Erythroblast (primary cell): ENCODE measurements around the gene KMT2D.

ENCODE experiments used
- DNase-seq, 2 experiments: peaks; one replicate each; lab custom pipeline; 2025; lab: John Stamatoyannopoulos, UW
- GATA1 ChIP-seq: IDR thresholded peaks from 2 replicates; pipeline ENCODE4 v1.6.1; 2011; ENCODE audit warnings: low read depth, mild to moderate bottlenecking, control low read depth, low read length, moderate library complexity
- POLR2A ChIP-seq: IDR thresholded peaks from 2 replicates; pipeline ENCODE4 v1.6.1; 2011; ENCODE audit warnings: mild to moderate bottlenecking, low read length

KMT2D gene

DNA sequence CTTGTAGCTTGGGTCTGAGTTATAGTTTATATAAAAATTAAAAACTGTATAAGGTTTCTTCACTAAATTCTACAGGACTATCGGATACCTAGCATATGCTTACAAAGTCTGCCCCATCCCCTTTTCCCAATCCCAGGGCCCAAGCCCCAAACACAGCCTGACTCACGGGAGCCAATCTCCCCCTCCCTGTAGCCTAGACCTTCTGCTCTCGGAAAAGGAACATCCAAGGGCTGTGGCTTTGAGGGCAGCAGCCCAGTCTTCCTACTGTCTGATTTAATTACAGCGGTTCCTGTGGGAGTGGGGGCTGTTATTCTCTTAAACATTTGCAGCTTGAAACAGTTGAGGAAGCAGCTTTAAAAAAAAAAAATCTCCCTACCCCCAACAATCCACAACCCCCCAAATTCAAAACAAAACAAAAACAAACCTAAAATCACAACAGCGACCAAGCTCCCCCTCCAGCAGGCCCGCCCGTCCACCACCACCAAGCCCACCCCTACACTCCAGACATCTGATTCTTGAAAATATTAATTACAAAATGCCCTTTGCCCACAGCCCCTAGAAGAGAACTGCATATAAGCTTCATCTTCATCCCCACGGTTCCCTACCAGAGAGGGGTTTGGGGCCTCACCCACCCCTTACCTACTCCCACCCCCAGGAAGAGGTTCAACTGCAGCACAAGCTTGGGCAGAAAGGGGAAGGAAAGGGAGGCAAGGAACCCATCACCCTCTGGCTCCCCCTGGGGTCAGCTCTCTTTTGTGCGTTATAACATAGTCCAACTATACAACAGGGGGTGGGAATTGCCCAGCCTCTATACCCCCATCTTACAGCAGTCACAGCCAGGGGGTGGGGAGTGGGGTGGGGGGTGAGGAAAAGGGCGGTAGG, 40.9 kb downstream of the KMT2D start:
- peak; percentile 66 to 70 for DNase-seq
- TF ChIP-seq POLR2A (no peak), GATA1 (no peak)

DNA sequence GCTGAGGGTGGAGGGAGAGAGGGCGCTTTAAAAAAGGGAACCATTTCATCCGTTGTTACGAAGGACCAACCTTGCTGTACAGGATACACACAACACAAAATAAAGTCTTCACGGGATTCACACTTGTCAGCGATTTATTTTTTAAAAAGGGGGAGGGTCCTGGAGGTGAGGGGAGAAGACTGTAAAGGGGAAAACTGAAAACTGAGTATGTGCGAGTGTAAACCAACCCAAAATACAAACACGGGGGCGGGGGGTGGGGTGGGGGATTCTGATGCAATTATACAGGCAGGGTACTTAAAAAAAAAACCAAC, 41.5 kb downstream of the KMT2D start:
- TF ChIP-seq POLR2A (no peak), GATA1 (no peak)

DNA sequence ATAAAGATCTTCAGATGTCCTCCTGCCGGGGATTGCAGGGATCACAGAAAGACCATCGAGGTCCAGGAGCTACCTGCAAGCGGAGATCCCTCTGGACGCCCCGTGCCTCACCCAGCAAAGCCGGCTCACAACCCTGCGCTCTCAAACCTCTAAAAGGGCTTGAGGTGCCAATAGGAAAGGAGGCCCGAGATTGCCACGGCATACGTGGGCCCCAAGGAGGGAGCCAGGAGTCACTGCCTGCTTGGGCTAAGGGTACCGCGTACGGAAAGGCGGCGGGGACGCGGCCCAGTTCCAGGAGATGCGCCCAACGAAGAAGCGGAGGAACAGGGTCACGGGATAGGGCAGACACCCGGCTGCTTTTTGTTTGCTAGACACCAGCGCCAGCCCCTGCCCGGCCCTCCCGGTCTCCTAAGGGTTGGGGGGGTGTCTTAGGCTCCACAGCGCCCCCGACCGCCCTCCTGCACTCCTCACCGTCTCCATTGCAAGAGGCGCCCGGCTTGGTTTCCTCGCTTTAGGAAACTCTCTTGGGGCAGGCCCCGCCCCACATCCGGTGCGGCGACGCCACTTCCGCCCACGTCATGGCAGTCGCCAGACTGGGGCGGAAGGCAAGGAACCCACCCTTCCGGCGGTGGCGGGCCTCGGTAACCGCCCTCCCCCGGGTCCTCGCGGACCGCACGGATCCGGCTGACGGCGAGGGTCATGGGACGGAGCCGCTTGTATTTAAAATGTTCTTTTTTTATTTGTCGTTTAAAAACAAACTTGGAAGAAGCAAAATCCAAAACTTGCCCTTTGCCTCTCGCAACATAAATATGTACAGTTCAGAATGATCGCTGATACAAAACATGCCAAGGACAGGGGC, 42.1 kb downstream of the KMT2D start, which contains the start of gene PRKAG1:
Gene PRKAG1 (minus strand): TSS at position 516 of the 859 bp plus-strand sequence. CDS start 36 bp downstream, at position 480.
- DNase-seq, result peak; percentile 98 to 99

More for the DNA sequence above, 41.5 kb downstream of the KMT2D start:
- DNase-seq, result no peak

DNA sequence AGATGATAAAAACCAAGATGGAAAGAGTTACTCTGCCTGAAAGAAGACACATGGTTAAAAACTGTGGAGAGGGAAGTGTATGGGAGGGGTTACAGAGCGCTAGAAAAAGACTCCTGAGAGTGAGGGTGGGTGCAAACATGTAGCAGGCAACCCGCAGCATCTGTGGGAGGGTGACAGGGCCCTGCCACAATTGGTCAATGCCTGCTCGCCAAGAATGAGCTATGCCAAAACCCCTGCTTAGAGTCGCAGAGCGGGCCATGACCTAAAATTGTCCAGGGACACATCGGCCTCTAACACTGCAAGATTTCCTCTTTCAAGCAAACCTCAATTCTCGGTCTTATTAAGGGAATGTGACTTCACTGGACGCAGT, 42.7 kb downstream of the KMT2D start:
- no peak for TF ChIP-seq POLR2A
- TF ChIP-seq GATA1, result no peak
- peak in 1 of 2 experiments; percentile 75 for DNase-seq

More for the DNA sequence above, 42.1 kb downstream of the KMT2D start, which contains the start of gene PRKAG1:
- TF ChIP-seq GATA1 (no peak), POLR2A (peak; percentile 97)

DNA sequence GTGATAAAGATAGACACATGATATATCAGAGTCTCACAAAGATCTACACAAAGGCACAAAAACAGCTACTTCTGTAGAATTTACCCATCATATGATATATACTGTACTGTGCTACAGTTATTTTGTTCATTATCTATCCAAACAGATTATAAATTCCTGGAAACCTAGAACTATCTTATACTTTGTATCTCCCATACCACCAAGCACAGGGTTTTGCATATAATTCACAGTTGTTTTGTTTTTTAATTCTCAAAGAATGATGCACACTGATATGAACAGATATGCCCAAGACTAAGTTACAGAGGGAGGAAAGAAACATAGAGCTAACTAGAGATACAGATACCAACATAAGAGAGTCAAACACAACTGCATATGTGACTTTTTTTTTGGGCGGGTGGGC, 45.4 kb downstream of the KMT2D start:
- peak; percentile 55 to 84 for DNase-seq
- no peak for TF ChIP-seq GATA1
- peak; percentile 42 for TF ChIP-seq POLR2A

DNA sequence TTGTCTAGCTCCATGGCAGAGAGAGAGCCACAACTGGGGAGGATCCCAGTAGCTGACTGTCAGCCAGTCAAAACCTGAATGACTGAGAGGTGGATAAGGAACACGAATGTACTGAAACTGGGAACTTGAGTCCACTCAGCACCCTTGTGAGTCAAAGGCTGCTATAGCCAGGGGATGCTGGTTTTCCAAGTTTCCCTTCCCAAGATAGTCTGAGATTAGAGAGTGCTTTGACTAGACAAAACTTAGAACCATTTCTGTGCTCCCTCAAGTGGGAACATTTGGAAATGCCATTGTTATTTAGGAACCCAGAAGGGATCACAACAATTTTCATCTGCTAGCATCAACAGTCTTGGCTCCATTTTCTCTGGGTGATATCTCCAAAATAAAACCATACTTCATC, 46.0 kb downstream of the KMT2D start:
- peak; percentile 41 to 43 for DNase-seq
- TF ChIP-seq GATA1 (no peak), POLR2A (no peak)

DNA sequence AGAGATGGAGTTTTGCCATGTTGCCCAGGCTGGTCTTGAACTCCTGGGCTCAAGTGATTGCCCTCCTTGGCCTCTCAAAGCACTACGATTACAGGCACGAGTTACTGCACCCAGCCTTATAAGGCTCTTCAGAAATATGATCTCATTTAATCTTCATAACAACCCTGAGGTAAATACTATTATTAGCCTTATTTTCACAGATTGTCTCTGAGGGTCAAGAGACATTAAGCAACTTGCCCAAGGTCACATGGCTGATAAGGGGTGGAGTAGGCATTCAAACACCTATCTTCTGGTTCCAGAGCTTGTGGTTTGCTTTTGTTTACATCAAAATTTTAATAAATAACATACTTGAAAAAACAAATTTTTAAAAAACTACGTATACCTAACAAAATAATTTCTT, 47.2 kb downstream of the KMT2D start:
- peak; percentile 42 to 68 for DNase-seq
- TF ChIP-seq GATA1 (no peak), POLR2A (no peak)

DNA sequence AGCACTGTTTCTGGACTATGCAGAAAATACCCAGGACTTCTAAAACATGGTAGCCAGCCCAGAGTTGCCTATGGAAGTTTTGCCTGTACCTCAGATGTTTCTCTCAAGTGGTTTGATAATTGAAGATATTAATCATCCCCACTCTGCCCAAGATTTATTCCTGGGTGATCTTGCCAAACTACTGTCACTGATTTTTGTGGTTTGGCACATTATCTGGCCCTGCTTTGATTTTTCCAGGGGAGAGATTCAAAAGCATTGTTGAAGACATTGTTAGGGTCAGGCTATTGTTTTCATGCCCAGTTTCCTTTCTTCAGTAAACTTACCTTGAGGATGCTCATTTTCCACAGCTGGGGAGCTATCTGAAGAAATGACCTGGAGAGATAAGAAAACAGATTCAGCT, 47.9 kb downstream of the KMT2D start:
- DNase-seq, result peak in 1 of 2 experiments; percentile 20
- no peak for TF ChIP-seq POLR2A
- no peak for TF ChIP-seq GATA1
